ENCODE results near the gene METTL15. TPM values are rescaled to one million over a fixed set of nuclear protein-coding genes. Genes with fewer than 3 reads are reported as not detected.

METTL15 gene
- total and polyA plus RNA-seq, 4 donors = 3.4 to 36.3 (median 9.0) TPM

DNA sequence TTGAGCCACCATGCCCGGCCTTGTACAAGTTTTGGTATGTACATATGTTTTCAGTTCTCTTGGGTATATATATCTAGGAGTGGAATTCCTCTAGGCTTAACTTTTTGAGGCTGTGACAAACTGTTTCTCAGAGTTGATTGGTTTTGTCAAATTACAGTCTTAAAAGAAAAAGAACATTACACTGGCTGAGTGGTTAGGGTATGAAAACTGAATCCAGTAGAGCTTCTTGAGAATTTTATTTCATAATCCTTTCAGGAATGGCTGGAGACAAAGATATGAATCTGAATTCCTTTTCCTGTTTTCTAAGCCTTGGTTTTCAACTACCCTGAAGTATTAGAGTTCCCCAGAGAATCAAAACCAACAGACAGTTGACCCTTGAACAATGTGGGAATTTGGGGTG is 6.5 kb downstream of the METTL15 start:
- no peaks in the 10 kb centered on the region for H3K9me3 ChIP-seq (ENCODE audit: control insufficient read depth in 4 of 4, insufficient read depth in 3 of 4, low read length in 3 of 4)
- ATAC-seq (ENCODE audit: insufficient read depth, low FRiP score) = no peak
- H3K27ac ChIP-seq (ENCODE audit: low read depth in 1 of 2, low read length in 1 of 2) = no peak overlapping the region
- H3K4me1 ChIP-seq (ENCODE audit: control insufficient read depth in 5 of 5, insufficient read depth in 5 of 5, low read length in 5 of 5) = peaks cover 0 to 14% (median 3%) of the 10 kb centered on the region in 5 donors
- no peak overlapping the region for H3K9ac ChIP-seq (ENCODE audit: insufficient read depth in 1 of 2, low read length in 2 of 2)
- no peaks in the 10 kb centered on the region for H3K27me3 ChIP-seq (ENCODE audit: control insufficient read depth in 3 of 3, insufficient read depth in 3 of 3, low read length in 2 of 3)
- no peak for TF ChIP-seq CTCF (IDR thresholded peaks at IDR 0.05; ENCODE audit: control extremely low read depth, extremely low read depth)
- peaks cover 0 to 9% (median 6%) of the 10 kb centered on the region in 4 donors for H3K36me3 ChIP-seq (ENCODE audit: control insufficient read depth in 4 of 4, insufficient read depth in 4 of 4, low read length in 4 of 4)
- WGBS, 2 donors = 94 to 96% methylated on average over 1 of the region's 1 CpG
- no peak for DNase-seq
- H3K4me3 ChIP-seq = no peak overlapping the region

DNA sequence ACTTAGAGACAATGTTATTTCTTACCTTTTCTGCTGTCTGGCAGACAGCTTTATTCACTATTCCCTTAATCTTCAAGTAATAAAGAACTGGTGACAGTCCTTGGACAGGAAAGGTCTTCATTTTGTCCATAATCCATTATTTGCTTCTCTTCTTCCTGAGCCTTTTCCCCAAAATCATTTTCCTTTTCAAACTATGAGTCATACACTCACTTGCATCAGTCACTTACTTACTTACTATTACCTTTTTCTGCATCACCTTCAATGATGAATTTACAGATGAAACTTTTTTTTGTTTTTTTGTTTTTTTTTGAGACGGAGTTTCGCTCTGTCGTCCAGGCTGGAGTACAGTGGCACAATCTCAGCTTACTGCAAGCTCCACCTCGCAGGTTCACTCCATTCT is 9.5 kb downstream of the METTL15 start:
- H3K9ac ChIP-seq (ENCODE audit: insufficient read depth in 1 of 2, low read length in 2 of 2) = no peak overlapping the region
- H3K4me1 ChIP-seq (ENCODE audit: control insufficient read depth in 5 of 5, insufficient read depth in 5 of 5, low read length in 5 of 5) = peaks cover 0 to 2% (median 0%) of the 10 kb centered on the region in 5 donors
- TF ChIP-seq CTCF (IDR thresholded peaks at IDR 0.05; ENCODE audit: control extremely low read depth, extremely low read depth) = no peak
- no peaks in the 10 kb centered on the region for H3K27me3 ChIP-seq (ENCODE audit: control insufficient read depth in 3 of 3, insufficient read depth in 3 of 3, low read length in 2 of 3)
- H3K9me3 ChIP-seq (ENCODE audit: control insufficient read depth in 4 of 4, insufficient read depth in 3 of 4, low read length in 3 of 4) = no peaks in the 10 kb centered on the region
- peaks cover 0 to 9% (median 6%) of the 10 kb centered on the region in 4 donors for H3K36me3 ChIP-seq (ENCODE audit: control insufficient read depth in 4 of 4, insufficient read depth in 4 of 4, low read length in 4 of 4)
- H3K4me3 ChIP-seq = no peak overlapping the region
- no peak overlapping the region for H3K27ac ChIP-seq (ENCODE audit: low read depth in 1 of 2, low read length in 1 of 2)
- DNase-seq (no peak), ATAC-seq (ENCODE audit: insufficient read depth, low FRiP score) (no peak)
- 95 to 97% methylated on average over 4 of the region's 4 CpGs for WGBS, 2 donors

DNA sequence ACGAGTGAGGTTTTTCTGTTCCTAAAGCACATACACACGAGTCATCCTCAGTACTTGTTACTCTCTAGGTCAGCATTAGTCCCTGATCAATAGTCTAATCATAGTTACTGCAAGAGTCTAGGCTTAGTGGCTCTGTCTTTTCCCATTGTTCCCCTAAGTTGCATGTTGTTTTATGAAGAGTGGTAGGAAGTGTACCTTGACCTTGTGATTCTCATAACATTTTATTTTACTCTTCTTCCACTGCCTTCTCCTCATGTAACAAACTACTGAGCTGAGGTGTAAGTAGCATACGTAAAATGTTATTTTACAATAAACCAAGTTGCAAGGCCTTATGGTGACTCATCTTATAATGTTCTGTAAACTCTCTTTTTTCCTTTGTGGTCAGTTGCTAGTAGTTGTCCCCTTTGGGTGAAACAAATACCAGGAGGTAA is 15.0 kb downstream of the METTL15 start:
- Histone ChIP-seq H3K27ac (ENCODE audit: low read depth in 1 of 2, low read length in 1 of 2) (no peak overlapping the region), H3K9ac (ENCODE audit: insufficient read depth in 1 of 2, low read length in 2 of 2) (no peak overlapping the region), H3K9me3 (ENCODE audit: control insufficient read depth in 4 of 4, insufficient read depth in 3 of 4, low read length in 3 of 4) (no peaks in the 10 kb centered on the region), H3K4me1 (ENCODE audit: control insufficient read depth in 5 of 5, insufficient read depth in 5 of 5, low read length in 5 of 5) (peaks cover 0 to 2% (median 0%) of the 10 kb centered on the region in 5 donors), H3K27me3 (ENCODE audit: control insufficient read depth in 3 of 3, insufficient read depth in 3 of 3, low read length in 2 of 3) (no peaks in the 10 kb centered on the region), H3K4me3 (no peak overlapping the region), H3K36me3 (ENCODE audit: control insufficient read depth in 4 of 4, insufficient read depth in 4 of 4, low read length in 4 of 4) (peaks cover 0 to 9% (median 2%) of the 10 kb centered on the region in 4 donors)
- ATAC-seq (ENCODE audit: insufficient read depth, low FRiP score) = no peak
- DNase-seq = no peak
- 93% methylated on average over 3 of the region's 3 CpGs for WGBS, 2 donors
- TF ChIP-seq CTCF (IDR thresholded peaks at IDR 0.05; ENCODE audit: control extremely low read depth, extremely low read depth) = no peak

- TF ChIP-seq CTCF (IDR thresholded peaks at IDR 0.05; ENCODE audit: control extremely low read depth, extremely low read depth) = no peak
- H3K27me3 ChIP-seq (ENCODE audit: control insufficient read depth in 3 of 3, insufficient read depth in 3 of 3, low read length in 2 of 3) = no peaks in the 10 kb centered on the region
- H3K36me3 ChIP-seq (ENCODE audit: control insufficient read depth in 4 of 4, insufficient read depth in 4 of 4, low read length in 4 of 4) = peaks cover 0 to 7% (median 2%) of the 10 kb centered on the region in 4 donors
- no peak for DNase-seq
- H3K9ac ChIP-seq (ENCODE audit: insufficient read depth in 1 of 2, low read length in 2 of 2) = no peak overlapping the region
- H3K9me3 ChIP-seq (ENCODE audit: control insufficient read depth in 4 of 4, insufficient read depth in 3 of 4, low read length in 3 of 4) = peaks cover 0 to 3% (median 0%) of the 10 kb centered on the region in 4 donors
- ATAC-seq (ENCODE audit: insufficient read depth, low FRiP score) = no peak
- no peak overlapping the region for H3K4me3 ChIP-seq
- H3K27ac ChIP-seq (ENCODE audit: low read depth in 1 of 2, low read length in 1 of 2) = no peak overlapping the region
- 55 to 56% methylated on average over 1 of the region's 1 CpG for WGBS, 2 donors
- H3K4me1 ChIP-seq (ENCODE audit: control insufficient read depth in 5 of 5, insufficient read depth in 5 of 5, low read length in 5 of 5) = no peaks in the 10 kb centered on the region
These were observed 24.4 kb downstream of the METTL15 start for GRCh38 chr11:28132548-28132947.
